ENCODE data around the gene RIMS4.

- TF ChIP-seq CTCF (IDR thresholded peaks at IDR 0.05; ENCODE audit: low read length) (no peak), EZH2phosphoT487 (IDR thresholded peaks at IDR 0.05; ENCODE audit: low read length) (no peak), EZH2 (optimal IDR thresholded peaks at IDR 0.05; ENCODE audit: low read depth, low read length) (no peak)
These were observed 51.9 kb downstream of the RIMS4 start for GRCh38 chr20:44758247-44759101.

Measured in MM.1S (cell line).